B cell (primary cell): Measurements from ENCODE around the gene HOXD9.

Experiments
- CTCF ChIP-seq: fragments of 200-600 bp; IDR thresholded peaks from one replicate; pipeline ENCODE4 v1.8.0; 2022; ENCODE audit warnings: antibody characterized with exemption, mild to moderate bottlenecking
- EZH2 ChIP-seq: IDR thresholded peaks from 2 replicates; pipeline ENCODE4 v1.6.1; 2012; ENCODE audit warnings: borderline replicate concordance, low read depth, mild to moderate bottlenecking, moderate library complexity, low read length; ENCODE audit not compliant: insufficient read depth, poor library complexity, severe bottlenecking

- TF ChIP-seq CTCF: no peak
- peak; percentile 92 for TF ChIP-seq EZH2
Observed at GRCh38 chr2:176122052-176122682, 352 bp upstream of the HOXD9 start.
